ENCODE measurements around the gene SPEF1.

DNA sequence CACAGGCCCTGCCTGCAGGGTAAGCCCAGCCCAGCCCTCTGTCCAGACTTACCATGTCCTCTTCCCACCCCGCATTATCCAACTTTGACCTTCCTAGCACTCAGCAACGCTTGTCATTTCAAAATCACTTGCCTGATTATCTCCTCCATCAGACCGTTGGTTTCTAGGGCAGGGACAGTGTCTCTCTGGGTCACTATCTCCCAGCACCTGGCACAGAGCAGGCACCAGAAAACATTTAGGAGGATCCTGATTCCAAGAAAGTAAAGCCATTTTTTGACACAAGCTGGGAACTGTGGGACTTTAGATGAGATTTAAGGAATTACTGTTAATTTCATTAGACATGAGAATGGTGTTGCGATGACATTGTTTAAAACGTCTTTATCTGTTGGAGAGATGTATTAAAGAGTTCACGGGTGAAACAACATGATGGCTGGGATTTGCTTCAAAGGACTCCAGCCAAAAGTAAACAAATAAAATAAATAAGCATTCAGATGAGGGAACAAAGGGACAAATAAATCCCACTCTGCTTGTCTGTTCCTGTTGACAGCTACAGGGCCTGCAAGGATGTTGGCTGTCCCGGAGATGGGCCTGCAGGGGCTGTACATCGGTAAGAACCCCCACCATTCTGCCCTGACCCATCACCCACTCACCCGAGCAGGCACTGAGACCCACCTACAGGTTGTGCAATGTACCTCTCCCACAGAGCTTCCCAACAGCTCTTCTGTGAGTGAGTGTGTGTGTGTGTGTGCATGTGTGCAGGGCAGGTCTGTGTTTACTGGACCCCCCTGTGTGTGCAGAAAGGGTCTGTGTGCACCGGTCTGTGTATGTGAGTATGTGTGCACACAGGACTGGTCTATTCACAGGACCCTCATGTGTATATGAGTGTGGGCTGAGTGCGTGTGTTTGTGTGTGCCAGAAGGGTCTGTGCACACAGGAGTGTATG, 42.9 kb downstream of the SPEF1 start:
- TF ChIP-seq POLR2A (IDR thresholded peaks at IDR 0.05; ENCODE audit: low read length) = no peak
- TF ChIP-seq GATA1 (IDR thresholded peaks at IDR 0.05; ENCODE audit: low read depth, low read length) = no peak
